Colonic mucosa (tissue), 4 donors: ENCODE measurements around the gene CEACAM4. TPM values are rescaled to one million over a fixed set of nuclear protein-coding genes. Genes with fewer than 3 reads are reported as not detected.
"Not testable (repeated sequence)": the region's sequence is repeated elsewhere in the genome, so short reads cannot be mapped to it uniquely, and the experiment has no call there.

ENCODE experiments used
- DNase-seq: peaks from one replicate; pipeline ENCODE4 v3.0.0-alpha.2; 2020
- H3K27ac ChIP-seq: fragments of 200-600 bp; one replicate; pipeline ENCODE4 v1.8.0; 2021
- H3K27me3 ChIP-seq: fragments of 200-600 bp; one replicate; pipeline ENCODE4 v1.8.0; 2021
- H3K36me3 ChIP-seq: fragments of 200-600 bp; one replicate; pipeline ENCODE4 v1.8.0; 2021
- H3K4me1 ChIP-seq: fragments of 200-600 bp; one replicate; pipeline ENCODE4 v1.8.0; 2021; ENCODE audit warnings: mild to moderate bottlenecking
- H3K4me3 ChIP-seq: fragments of 200-600 bp; one replicate; pipeline ENCODE4 v1.8.0; 2021
- H3K9ac ChIP-seq, 2 donors: one replicate each; pipeline ENCODE4 v1.7.0; 2013; ENCODE audit warnings: control low read depth in 2 of 2, low read depth in 2 of 2, low read length in 2 of 2
- H3K9me3 ChIP-seq: fragments of 200-600 bp; one replicate; pipeline ENCODE4 v1.8.0; 2021
- intact Hi-C: fragments of 100-400 bp; cut with DNase I; formaldehyde crosslinking; loops from one replicate; pipeline ENCODE4 v1.14.1; 2022
- total RNA-seq, 2 donors: library from RNA; stranded (reverse); fragmentation: NEBNext Ultra II Directional in 1 of 2; extraction: Animal tissue kit (Norgen Biotek cat#: 25700) in 1 of 2; gene quantifications; one replicate each; pipeline ENCODE4 v1.2.1, GENCODE V29; 2021
- TF ChIP-seq, protein P1 (sequence below): fragments of 200-600 bp; IDR thresholded peaks from one replicate; pipeline ENCODE4 v1.8.0; 2022; ENCODE audit warnings: antibody characterized with exemption, mild to moderate bottlenecking
- donor health status: healthy.
- donor health status: DM: no; HTN: no; CAD: no.
- donor health status: DM: no; HTN: no; CAD: no.

The CEACAM4 gene
- total RNA-seq, 2 donors from 2014 or later: not detected

DNA sequence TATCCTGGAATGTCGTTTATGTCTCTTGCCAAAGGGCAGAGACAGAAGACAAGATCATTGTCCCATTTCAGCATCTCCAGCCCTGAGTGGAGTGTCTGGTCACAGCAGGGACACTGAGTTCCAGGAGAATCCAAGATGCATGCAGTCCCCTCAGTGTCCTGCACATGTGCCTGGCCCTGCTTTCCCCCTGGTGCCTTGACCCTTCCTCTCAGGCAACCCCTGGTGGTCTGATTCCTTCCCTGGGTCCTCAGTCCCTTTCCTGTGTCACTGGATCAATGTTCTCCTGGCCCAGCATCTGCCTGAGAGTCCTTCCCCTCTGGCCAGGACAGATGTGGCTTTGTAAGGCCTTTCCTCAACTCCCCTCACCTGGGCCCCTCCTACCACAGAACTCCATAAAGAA lies 41.9 kb downstream of the CEACAM4 start:
- no peaks in the 10 kb centered on the region for H3K4me1 ChIP-seq
- H3K4me3 ChIP-seq: no peak overlapping the region
- H3K9ac ChIP-seq: no peak overlapping the region
- H3K27me3 ChIP-seq: no peaks in the 10 kb centered on the region
- intact Hi-C loops: no loop called here
- DNase-seq: no peak
- no peaks in the 10 kb centered on the region for H3K36me3 ChIP-seq
- H3K27ac ChIP-seq: no peak overlapping the region
- TF ChIP-seq, protein P1, sequence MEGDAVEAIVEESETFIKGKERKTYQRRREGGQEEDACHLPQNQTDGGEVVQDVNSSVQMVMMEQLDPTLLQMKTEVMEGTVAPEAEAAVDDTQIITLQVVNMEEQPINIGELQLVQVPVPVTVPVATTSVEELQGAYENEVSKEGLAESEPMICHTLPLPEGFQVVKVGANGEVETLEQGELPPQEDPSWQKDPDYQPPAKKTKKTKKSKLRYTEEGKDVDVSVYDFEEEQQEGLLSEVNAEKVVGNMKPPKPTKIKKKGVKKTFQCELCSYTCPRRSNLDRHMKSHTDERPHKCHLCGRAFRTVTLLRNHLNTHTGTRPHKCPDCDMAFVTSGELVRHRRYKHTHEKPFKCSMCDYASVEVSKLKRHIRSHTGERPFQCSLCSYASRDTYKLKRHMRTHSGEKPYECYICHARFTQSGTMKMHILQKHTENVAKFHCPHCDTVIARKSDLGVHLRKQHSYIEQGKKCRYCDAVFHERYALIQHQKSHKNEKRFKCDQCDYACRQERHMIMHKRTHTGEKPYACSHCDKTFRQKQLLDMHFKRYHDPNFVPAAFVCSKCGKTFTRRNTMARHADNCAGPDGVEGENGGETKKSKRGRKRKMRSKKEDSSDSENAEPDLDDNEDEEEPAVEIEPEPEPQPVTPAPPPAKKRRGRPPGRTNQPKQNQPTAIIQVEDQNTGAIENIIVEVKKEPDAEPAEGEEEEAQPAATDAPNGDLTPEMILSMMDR: no peak
- no peaks in the 10 kb centered on the region for H3K9me3 ChIP-seq

DNA sequence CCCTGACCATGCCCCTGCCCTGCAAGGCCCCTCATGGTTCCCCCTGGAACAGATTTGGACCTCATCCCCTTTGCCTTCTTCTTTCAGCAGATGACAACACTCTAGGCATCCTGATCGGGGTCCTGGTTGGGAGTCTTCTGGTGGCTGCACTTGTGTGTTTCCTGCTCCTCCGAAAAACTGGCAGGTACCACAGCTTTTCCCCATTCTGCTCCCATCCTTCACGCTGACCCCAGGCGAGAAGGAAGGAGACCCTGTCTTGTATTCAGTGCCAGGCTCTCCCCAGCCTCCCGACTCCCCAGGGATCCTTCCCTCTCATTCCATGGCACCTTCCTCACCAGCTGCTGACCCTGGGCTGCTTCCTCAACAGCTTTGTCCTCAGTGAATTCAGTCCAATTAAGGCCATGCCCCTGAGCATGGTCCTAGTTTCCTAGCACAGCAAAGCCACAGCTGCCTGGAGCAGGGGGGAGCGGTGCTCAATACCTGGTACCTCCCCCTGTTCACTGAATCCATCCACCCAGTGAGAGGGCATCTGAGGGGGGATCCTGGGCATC lies 42.5 kb downstream of the CEACAM4 start:
- H3K27ac ChIP-seq: no peak overlapping the region
- no peak for DNase-seq
- H3K9me3 ChIP-seq: no peaks in the 10 kb centered on the region
- no peak overlapping the region for H3K4me3 ChIP-seq
- TF ChIP-seq, protein P1: no peak
- intact Hi-C loops: no loop called here
- H3K36me3 ChIP-seq: no peaks in the 10 kb centered on the region
- H3K27me3 ChIP-seq: no peaks in the 10 kb centered on the region
- no peaks in the 10 kb centered on the region for H3K4me1 ChIP-seq
- no peak overlapping the region for H3K9ac ChIP-seq

GRCh38 chr19:41582577-41583182 lies 44.2 kb downstream of the CEACAM4 start:
- DNase-seq, H3K4me3 ChIP-seq, intact Hi-C loops, H3K27ac ChIP-seq, H3K9me3 ChIP-seq, H3K9ac ChIP-seq, H3K27me3 ChIP-seq, H3K36me3 ChIP-seq, H3K4me1 ChIP-seq: not testable (repeated sequence)

- H3K9ac ChIP-seq, H3K9me3 ChIP-seq, intact Hi-C loops, H3K27ac ChIP-seq, H3K27me3 ChIP-seq, H3K4me1 ChIP-seq, H3K36me3 ChIP-seq, H3K4me3 ChIP-seq, DNase-seq: not testable (repeated sequence)
Observed at GRCh38 chr19:41581068-41581467, 45.8 kb downstream of the CEACAM4 start.

GRCh38 chr19:41578886-41579285 lies 48.0 kb downstream of the CEACAM4 start:
- Histone ChIP-seq H3K27me3 (no peaks in the 10 kb centered on the region), H3K9me3 (no peaks in the 10 kb centered on the region), H3K9ac (no peak overlapping the region), H3K4me1 (no peaks in the 10 kb centered on the region), H3K27ac (no peak overlapping the region), H3K4me3 (no peak overlapping the region), H3K36me3 (no peaks in the 10 kb centered on the region)
- TF ChIP-seq, protein P1: no peak
- DNase-seq: no peak
- intact Hi-C loops: no loop called here

GRCh38 chr19:41577833-41578232 lies 49.0 kb downstream of the CEACAM4 start:
- intact Hi-C loops: no loop called here
- Histone ChIP-seq H3K9ac (no peak overlapping the region), H3K36me3 (no peaks in the 10 kb centered on the region), H3K4me3 (no peak overlapping the region), H3K4me1 (no peaks in the 10 kb centered on the region), H3K27me3 (no peaks in the 10 kb centered on the region), H3K27ac (no peak overlapping the region), H3K9me3 (no peaks in the 10 kb centered on the region)
- no peak for DNase-seq
- TF ChIP-seq, protein P1: no peak
